A549 (cell line): ENCODE results near the gene XKR8. TPM values are rescaled to one million over a fixed set of nuclear protein-coding genes. Genes with fewer than 3 reads are reported as not detected.

ENCODE experiments used
- ATAC-seq, 2 experiments: fragments of 200-7000 bp in 1 of 2; fragments of >200 bp in 1 of 2; cut with Nextera tagmentation in 1 of 2; cut with Tn5 transposase in 1 of 2; 3 replicates each; pipeline versions ENCODE4 v1.8.0 to v1.9.1; 2018 to 2020; ENCODE audit warnings: mild to moderate bottlenecking in 1 of 2, moderate library complexity in 1 of 2
- CTCF ChIA-PET: fragments of 300-600 bp; sonication (Branson Sonifier 250); formaldehyde crosslinking; extraction: SDS; loops from one replicate; lab custom pipeline; 2021; ENCODE audit warnings: antibody characterized with exemption, inconsistent platforms; lab: Yijun Ruan, JAX
- POLR2A ChIA-PET: fragments of 350-600 bp; formaldehyde crosslinking; extraction: SDS; loops from one replicate; lab custom pipeline; 2021; ENCODE audit warnings: antibody characterized with exemption, inconsistent platforms; lab: Yijun Ruan, JAX
- DNase-seq, 2 experiments: peaks; one replicate each; pipeline versions ENCODE4 v3.0.0 to v3.0.0-alpha.2; 2011 to 2016; ENCODE audit warnings: low read depth in 1 of 2, low spot score in 1 of 2
- FAIRE-seq: peaks from 2 replicates; lab custom pipeline; 2011; peaks lifted over from hg19 to GRCh38; lab: Jason Lieb, UNC
- H3K27ac ChIP-seq, 2 experiments: fragments of >200 bp; sonication (Bioruptor Twin); formaldehyde crosslinking; 3 replicates each; pipeline ENCODE4 v1.5.1; 2016 to 2017
- H3K4me1 ChIP-seq: fragments of >200 bp; sonication (Bioruptor Twin); formaldehyde crosslinking; 3 replicates; pipeline ENCODE4 v1.6.1; 2016
- H3K4me2 ChIP-seq: fragments of >200 bp; sonication (Bioruptor Twin); formaldehyde crosslinking; 3 replicates; pipeline ENCODE4 v1.6.1; 2016
- H3K4me3 ChIP-seq: fragments of >200 bp; sonication (Bioruptor Twin); formaldehyde crosslinking; 3 replicates; pipeline ENCODE4 v1.5.1; 2016
- H3K9me3 ChIP-seq: fragments of >200 bp; sonication (Bioruptor Twin); formaldehyde crosslinking; 3 replicates; pipeline ENCODE4 v1.6.1; 2016
- BHLHE40 ChIP-seq: IDR thresholded peaks from 2 replicates; pipeline ENCODE4 v1.6.1; 2012; ENCODE audit warnings: low read depth, low read length, inconsistent platforms
- CBX2 ChIP-seq: fragments of 200-600 bp; sonication (generic); IDR thresholded peaks from 2 replicates; pipeline ENCODE4 v1.6.1; 2016; ENCODE audit warnings: low read depth, mild to moderate bottlenecking, borderline replicate concordance
- CBX8 ChIP-seq: fragments of 200-600 bp; sonication (generic); IDR thresholded peaks from 2 replicates; pipeline ENCODE4 v1.6.1; 2016
- CHD2 ChIP-seq: fragments of 150-350 bp; IDR thresholded peaks from 2 replicates; pipeline ENCODE4 v1.6.1; 2014; ENCODE audit warnings: low read length; ENCODE audit not compliant: partially characterized antibody
- CHD4 ChIP-seq: fragments of 200-600 bp; sonication (generic); IDR thresholded peaks from 2 replicates; pipeline ENCODE4 v1.6.1; 2016; ENCODE audit warnings: antibody characterized with exemption, mild to moderate bottlenecking, borderline replicate concordance
- HMGXB4 ChIP-seq: fragments of 250-450 bp; sonication (Bioruptor Pico); IDR thresholded peaks from 2 replicates; pipeline ENCODE4 v1.5.0; 2021; ENCODE audit warnings: mild to moderate bottlenecking, moderate library complexity, borderline replicate concordance
- HOXA7 ChIP-seq: fragments of 250-450 bp; sonication (Bioruptor Pico); IDR thresholded peaks from 2 replicates; pipeline ENCODE4 v1.5.0; 2020; ENCODE audit warnings: mild to moderate bottlenecking, moderate library complexity
- JUNB ChIP-seq: fragments of >200 bp; sonication (Bioruptor Twin); formaldehyde crosslinking; IDR thresholded peaks from 2 replicates; pipeline ENCODE4 v1.6.1; 2016
- MAFK ChIP-seq: fragments of 450-650 bp; IDR thresholded peaks from 2 replicates; pipeline ENCODE4 v1.6.1; 2014; ENCODE audit not compliant: partially characterized antibody
- NFE2L2 ChIP-seq: fragments of 150-350 bp; conservative IDR thresholded peaks from 2 replicates; pipeline ENCODE4 v1.6.1; 2014; ENCODE audit warnings: low read length
- NPAS2 ChIP-seq: fragments of 250-450 bp; sonication (Bioruptor Pico); IDR thresholded peaks from 2 replicates; pipeline ENCODE4 v1.8.0; 2022; ENCODE audit warnings: mild to moderate bottlenecking, moderate library complexity, borderline replicate concordance
- NR3C1 ChIP-seq: fragments of >200 bp; sonication (Bioruptor Twin); formaldehyde crosslinking; IDR thresholded peaks from 3 replicates; pipeline ENCODE4 v1.6.1; 2017
- PHF8 ChIP-seq: fragments of 200-600 bp; sonication (generic); IDR thresholded peaks from 2 replicates; pipeline ENCODE4 v1.6.1; 2016; ENCODE audit warnings: low read depth, mild to moderate bottlenecking, antibody characterized with exemption, moderate library complexity, borderline replicate concordance
- POLR2AphosphoS2 ChIP-seq: conservative IDR thresholded peaks from 2 replicates; pipeline ENCODE4 v1.6.1; 2012; ENCODE audit warnings: low read length, improper control_type of control experiment, inconsistent platforms
- RARB ChIP-seq: fragments of 250-450 bp; sonication (Bioruptor Pico); IDR thresholded peaks from 2 replicates; pipeline ENCODE4 v1.8.0; 2021; ENCODE audit warnings: mild to moderate bottlenecking, moderate library complexity
- RCOR1 ChIP-seq: fragments of 150-350 bp; IDR thresholded peaks from 2 replicates; pipeline ENCODE4 v1.6.1; 2014; ENCODE audit warnings: antibody characterized with exemption, low read length, low read depth
- REST ChIP-seq: fragments of 200-600 bp; sonication (generic); IDR thresholded peaks from 2 replicates; pipeline ENCODE4 v1.6.1; 2016; ENCODE audit warnings: antibody characterized with exemption, mild to moderate bottlenecking, moderate library complexity
- RNF2 ChIP-seq: fragments of 200-600 bp; sonication (generic); IDR thresholded peaks from 2 replicates; pipeline ENCODE4 v1.6.1; 2016; ENCODE audit warnings: low read depth, mild to moderate bottlenecking, antibody characterized with exemption, moderate library complexity, borderline replicate concordance
- TFCP2L1 ChIP-seq: fragments of 250-450 bp; sonication (Bioruptor Pico); IDR thresholded peaks from 2 replicates; pipeline ENCODE4 v1.5.0; 2021; ENCODE audit warnings: mild to moderate bottlenecking
- ZNF302 ChIP-seq: fragments of 250-450 bp; sonication (Bioruptor Pico); IDR thresholded peaks from 2 replicates; pipeline ENCODE4 v1.9.0; 2021; ENCODE audit warnings: inconsistent platforms, mild to moderate bottlenecking, moderate library complexity
- WGBS: methylation state at CpG from one replicate; pipeline ENCODE4 v1.1.6; 2017; ENCODE audit errors: missing lambda C conversion rate; 5-methylcytosine and 5-hydroxymethylcytosine counted together
- polyA plus RNA-seq, 4 experiments: library from polyadenylated mRNA; depleted of rRNA in 3 of 4; stranded (reverse); fragments of >200 nt; fragmentation: RNase III in 1 of 4; extraction: RNeasy Plus Mini Kit Qiagen cat#74134 plus additional on column Dnase treatment in 1 of 4; gene quantifications; 2 replicates in 3 of 4; 3 replicates in 1 of 4; pipeline ENCODE4 v1.2.3, GENCODE V29; 2011 to 2017
- TF ChIP-seq, protein P1 (sequence below): IDR thresholded peaks from 2 replicates; pipeline ENCODE4 v1.6.1; 2012; ENCODE audit warnings: low read depth, borderline replicate concordance
- TF ChIP-seq, protein P2 (sequence below): fragments of >200 bp; sonication (Bioruptor Twin); formaldehyde crosslinking; IDR thresholded peaks from 3 replicates; pipeline ENCODE4 v1.5.1; 2016

Gene XKR8
- polyA plus RNA-seq, 2 of the 4 experiments (the other 2 are of a cell fraction) = 3.3 to 3.5 TPM

- TF ChIP-seq MAFK = peak; percentile 12
- no peak for TF ChIP-seq CHD4
- TF ChIP-seq JUNB = no peak
- TF ChIP-seq TFCP2L1 (CRISPR knock-in tag) = no peak
- peak within 1 kb of the TSS; percentile 76 for H3K4me2 ChIP-seq
- peak within 1 kb of the TSS; percentile 29; the same call in 2 of the 3 replicates for H3K4me3 ChIP-seq
- H3K9me3 ChIP-seq = no peaks in the 10 kb centered on the region
- POLR2A ChIA-PET = no interaction called here
- FAIRE-seq (no peak), DNase-seq (peak; percentile 60 to 64), ATAC-seq (peak; percentile 94 to 99)
- peaks cover 17% of the 10 kb centered on the region; the same call in 2 of the 3 replicates for H3K4me1 ChIP-seq
- peak within 1 kb of the TSS; percentile 66 to 80 for H3K27ac ChIP-seq
- 46% methylated on average over 13 of the region's 16 CpGs for WGBS
- CTCF ChIA-PET = interaction anchor here (0.9 to 1.1 kb wide), 2 partner anchors 10 to 77 kb away, joined by 4 read pairs; no protein-coding TSS in a partner anchor
Observed at GRCh38 chr1:27934818-27935549, 24.8 kb upstream of the XKR8 start, which contains the start of gene SMPDL3B. TSS of gene SMPDL3B (plus strand) at chr1:27935000. CDS start at chr1:27935184, 184 bp downstream.

DNA sequence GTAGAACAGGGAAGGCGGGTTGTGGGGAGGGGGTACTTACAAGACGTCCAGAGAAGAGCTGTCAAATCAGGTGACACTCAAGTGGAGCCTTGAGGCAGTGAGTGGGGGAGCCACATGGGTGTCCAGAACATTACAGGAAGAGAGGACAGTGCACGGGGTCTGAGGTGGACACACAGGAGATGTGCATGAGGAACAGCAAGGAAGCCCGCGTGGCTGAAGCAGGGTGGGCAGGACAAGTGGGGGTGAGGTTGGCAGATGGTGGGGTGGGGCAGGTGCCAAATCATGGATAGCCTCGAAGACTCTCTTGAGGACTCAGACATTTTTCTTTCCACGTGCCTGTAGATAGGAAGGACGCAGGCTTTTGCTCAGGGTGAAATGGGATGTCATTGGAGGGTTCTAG lies 24.1 kb upstream of the XKR8 start:
- WGBS = 82% methylated on average over 8 of the region's 8 CpGs
- Histone ChIP-seq H3K27ac (no peak overlapping the region; a peak in 1 of 6 replicates), H3K4me1 (peaks cover 17% of the 10 kb centered on the region; the same call in 2 of the 3 replicates), H3K4me2 (no peak overlapping the region), H3K4me3 (no peak overlapping the region), H3K9me3 (no peaks in the 10 kb centered on the region)
- DNase-seq = no peak
- POLR2A ChIA-PET = no interaction called here
- no peak for ATAC-seq
- FAIRE-seq = no peak
- CTCF ChIA-PET = interaction anchor here (0.9 to 1.1 kb wide), 2 partner anchors 9 to 78 kb away, joined by 4 read pairs; no protein-coding TSS in a partner anchor
- TF ChIP-seq PHF8 = no peak
- TF ChIP-seq, all 56 proteins: peak for 0

DNA sequence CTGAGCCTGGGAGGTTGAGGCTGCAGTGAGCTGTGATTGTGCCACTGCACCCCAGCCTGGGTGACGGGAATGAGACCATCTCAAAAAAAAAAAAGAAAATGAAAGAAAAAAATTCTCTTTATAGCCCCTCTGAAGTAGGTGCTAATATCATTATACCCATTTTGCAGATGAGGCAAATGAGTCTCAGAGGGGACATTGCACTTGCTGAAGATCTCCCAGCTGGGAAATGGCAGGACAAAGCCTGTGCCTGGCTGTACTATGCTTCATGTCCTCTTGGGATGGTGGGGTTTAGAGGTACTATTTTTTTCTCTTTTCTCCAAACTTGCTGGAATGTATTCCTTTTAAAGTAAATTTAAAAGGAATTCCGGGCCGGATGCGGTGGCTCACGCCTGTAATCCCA lies 23.4 kb upstream of the XKR8 start:
- TF ChIP-seq BHLHE40 (no peak), POLR2AphosphoS2 (no peak), CHD2 (no peak), ZNF302 (CRISPR knock-in tag) (no peak), CBX2 (no peak)
- TF ChIP-seq, protein P1, sequence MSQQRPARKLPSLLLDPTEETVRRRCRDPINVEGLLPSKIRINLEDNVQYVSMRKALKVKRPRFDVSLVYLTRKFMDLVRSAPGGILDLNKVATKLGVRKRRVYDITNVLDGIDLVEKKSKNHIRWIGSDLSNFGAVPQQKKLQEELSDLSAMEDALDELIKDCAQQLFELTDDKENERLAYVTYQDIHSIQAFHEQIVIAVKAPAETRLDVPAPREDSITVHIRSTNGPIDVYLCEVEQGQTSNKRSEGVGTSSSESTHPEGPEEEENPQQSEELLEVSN = no peak
- FAIRE-seq (no peak), DNase-seq (no peak), ATAC-seq (no peak)
- Histone ChIP-seq H3K27ac (no peak overlapping the region), H3K4me1 (peaks cover 17% of the 10 kb centered on the region; the same call in 2 of the 3 replicates), H3K4me3 (no peak overlapping the region), H3K9me3 (no peaks in the 10 kb centered on the region), H3K4me2 (no peak overlapping the region)
- CTCF ChIA-PET = no interaction called here
- WGBS = 87% methylated on average over 5 of the region's 5 CpGs
- POLR2A ChIA-PET = no interaction called here

DNA sequence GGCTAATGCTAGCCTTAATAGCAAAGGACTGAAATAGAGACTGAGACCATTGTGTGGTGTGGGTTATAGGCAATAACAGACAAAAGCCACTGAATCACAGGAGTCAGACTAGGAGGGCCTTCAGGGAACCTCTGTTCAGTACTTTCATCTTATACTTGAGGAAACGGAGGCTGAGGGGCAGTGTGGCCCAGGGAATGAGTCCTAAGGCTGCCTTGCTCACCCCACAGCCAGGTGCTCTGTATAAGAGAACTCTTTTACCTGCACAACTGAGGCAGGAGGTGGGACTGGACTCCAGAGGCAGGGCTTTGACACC lies 22.3 kb upstream of the XKR8 start:
- DNase-seq (no peak), FAIRE-seq (no peak), ATAC-seq (no peak)
- 50% methylated on average over 1 of the region's 1 CpG for WGBS
- Histone ChIP-seq H3K4me3 (no peak overlapping the region), H3K9me3 (no peaks in the 10 kb centered on the region), H3K4me1 (peaks cover 17% of the 10 kb centered on the region; the same call in 2 of the 3 replicates), H3K27ac (no peak overlapping the region), H3K4me2 (no peak overlapping the region)
- ChIA-PET CTCF (interaction anchor here (1.0 to 1.8 kb wide), 3 partner anchors 9 to 272 kb away, joined by 3 to 5 read pairs (median 3); no protein-coding TSS in a partner anchor), POLR2A (no interaction called here)
- TF ChIP-seq RNF2 (no peak), CBX8 (no peak), POLR2AphosphoS2 (no peak), HOXA7 (CRISPR knock-in tag) (no peak), NFE2L2 (no peak), RARB (no peak), NPAS2 (no peak), REST (no peak), HMGXB4 (CRISPR knock-in tag) (no peak), NR3C1 (no peak), RCOR1 (no peak)
- TF ChIP-seq, protein P2, sequence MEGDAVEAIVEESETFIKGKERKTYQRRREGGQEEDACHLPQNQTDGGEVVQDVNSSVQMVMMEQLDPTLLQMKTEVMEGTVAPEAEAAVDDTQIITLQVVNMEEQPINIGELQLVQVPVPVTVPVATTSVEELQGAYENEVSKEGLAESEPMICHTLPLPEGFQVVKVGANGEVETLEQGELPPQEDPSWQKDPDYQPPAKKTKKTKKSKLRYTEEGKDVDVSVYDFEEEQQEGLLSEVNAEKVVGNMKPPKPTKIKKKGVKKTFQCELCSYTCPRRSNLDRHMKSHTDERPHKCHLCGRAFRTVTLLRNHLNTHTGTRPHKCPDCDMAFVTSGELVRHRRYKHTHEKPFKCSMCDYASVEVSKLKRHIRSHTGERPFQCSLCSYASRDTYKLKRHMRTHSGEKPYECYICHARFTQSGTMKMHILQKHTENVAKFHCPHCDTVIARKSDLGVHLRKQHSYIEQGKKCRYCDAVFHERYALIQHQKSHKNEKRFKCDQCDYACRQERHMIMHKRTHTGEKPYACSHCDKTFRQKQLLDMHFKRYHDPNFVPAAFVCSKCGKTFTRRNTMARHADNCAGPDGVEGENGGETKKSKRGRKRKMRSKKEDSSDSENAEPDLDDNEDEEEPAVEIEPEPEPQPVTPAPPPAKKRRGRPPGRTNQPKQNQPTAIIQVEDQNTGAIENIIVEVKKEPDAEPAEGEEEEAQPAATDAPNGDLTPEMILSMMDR = no peak
